ENCODE measurements around the gene FAM20A.

Gene FAM20A

DNA sequence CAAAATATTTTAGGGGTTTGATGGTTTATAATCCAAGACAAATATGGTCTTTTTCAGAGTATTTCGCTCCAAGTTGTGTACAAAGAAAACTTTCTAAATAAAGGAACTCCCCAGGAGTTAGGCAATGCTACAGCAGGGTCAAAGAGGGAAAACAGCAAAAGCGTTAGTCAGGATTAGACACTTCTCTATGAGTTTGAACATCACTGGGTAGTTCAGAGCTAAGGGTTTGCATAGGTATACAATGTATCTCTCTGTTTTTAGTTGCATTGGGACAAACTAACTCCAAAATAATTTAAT lies 34.8 kb downstream of the FAM20A start:
- in situ Hi-C loops (cut with MboI; ENCODE audit: low sequenced_read_pairs, unreplicated experiment) = no loop called here
- TF ChIP-seq CTCF (IDR thresholded peaks at IDR 0.05; ENCODE audit: borderline replicate concordance, control extremely low read depth, extremely low read depth, insufficient read depth, missing control alignments) = no peak
- no peak for DNase-seq (ENCODE audit: low spot score)

GRCh38 chr17:68565661-68566441 lies 35.3 kb downstream of the FAM20A start:
- TF ChIP-seq CTCF (IDR thresholded peaks at IDR 0.05; ENCODE audit: borderline replicate concordance, control extremely low read depth, extremely low read depth, insufficient read depth, missing control alignments) = no peak
- in situ Hi-C loops (cut with MboI; ENCODE audit: low sequenced_read_pairs, unreplicated experiment) = no loop called here
- DNase-seq (ENCODE audit: low spot score) = no peak

GRCh38 chr17:68564415-68565111 lies 36.6 kb downstream of the FAM20A start:
- DNase-seq (ENCODE audit: low spot score) = no peak
- in situ Hi-C loops (cut with MboI; ENCODE audit: low sequenced_read_pairs, unreplicated experiment) = no loop called here

GRCh38 chr17:68562736-68563135 lies 38.4 kb downstream of the FAM20A start:
- no peak for DNase-seq (ENCODE audit: low spot score)
- no peak for TF ChIP-seq CTCF (IDR thresholded peaks at IDR 0.05; ENCODE audit: borderline replicate concordance, control extremely low read depth, extremely low read depth, insufficient read depth, missing control alignments)
- in situ Hi-C loops (cut with MboI; ENCODE audit: low sequenced_read_pairs, unreplicated experiment) = no loop called here

More at GRCh38 chr17:68564415-68565111, 36.6 kb downstream of the FAM20A start:
- TF ChIP-seq CTCF (IDR thresholded peaks at IDR 0.05; ENCODE audit: borderline replicate concordance, control extremely low read depth, extremely low read depth, insufficient read depth, missing control alignments) = no peak

DNA sequence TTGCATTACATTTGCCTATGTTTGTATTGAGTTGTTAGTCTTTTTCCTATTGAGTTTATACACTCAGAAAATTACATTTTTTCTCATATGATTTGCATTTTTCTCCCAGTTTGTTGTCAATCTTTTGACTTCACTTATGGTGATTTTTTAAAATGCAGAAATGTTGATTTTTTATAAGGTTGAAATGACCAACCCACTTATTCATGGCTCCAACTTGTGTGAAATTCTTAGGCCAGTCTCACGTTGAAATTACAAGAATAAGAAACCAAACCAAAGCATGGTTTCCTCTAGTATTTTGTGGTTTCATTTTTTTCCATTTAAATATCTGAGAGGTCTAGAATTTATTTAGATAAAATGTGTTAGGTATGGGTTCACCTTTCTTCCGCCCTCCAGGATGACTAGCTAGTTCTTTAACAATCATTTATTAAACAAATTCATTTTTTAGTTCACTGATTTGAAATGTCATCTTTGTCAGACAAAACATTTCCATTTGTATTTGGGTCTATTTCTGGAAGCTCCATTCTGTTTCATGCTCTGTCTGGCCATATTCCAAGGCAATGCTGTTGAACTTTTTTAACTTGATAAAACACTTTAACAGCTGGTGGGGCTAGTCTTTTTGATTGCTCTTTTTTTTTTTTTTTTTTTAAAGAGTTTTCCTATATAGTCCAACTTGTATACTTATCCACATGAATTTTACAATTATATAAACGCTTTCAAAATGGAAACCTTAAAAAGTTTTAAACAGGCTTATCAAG lies 40.0 kb downstream of the FAM20A start:
- no peak for TF ChIP-seq CTCF (IDR thresholded peaks at IDR 0.05; ENCODE audit: borderline replicate concordance, control extremely low read depth, extremely low read depth, insufficient read depth, missing control alignments)
- DNase-seq (ENCODE audit: low spot score) = no peak
- in situ Hi-C loops (cut with MboI; ENCODE audit: low sequenced_read_pairs, unreplicated experiment) = no loop called here

DNA sequence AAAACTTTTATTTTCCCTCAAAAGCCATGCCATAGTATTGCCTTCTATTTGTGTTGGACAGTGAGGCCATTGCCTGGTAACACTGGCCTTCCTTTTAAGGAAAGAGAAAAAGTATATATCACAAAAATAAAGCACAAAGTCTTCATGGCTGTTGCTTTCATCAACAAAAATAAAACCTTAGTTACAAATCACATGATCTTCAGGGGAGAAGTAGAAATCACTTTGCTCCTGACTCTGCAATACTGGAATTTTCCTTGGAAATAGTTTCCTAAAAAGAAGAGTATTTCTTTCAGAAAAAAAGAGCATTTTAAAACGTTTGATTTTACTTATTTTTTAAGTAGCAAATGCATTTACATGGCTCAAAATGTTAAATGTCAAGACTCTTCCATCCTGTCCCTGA lies 41.9 kb downstream of the FAM20A start:
- no peak for DNase-seq (ENCODE audit: low spot score)
- in situ Hi-C loops (cut with MboI; ENCODE audit: low sequenced_read_pairs, unreplicated experiment) = no loop called here
- no peak for TF ChIP-seq CTCF (IDR thresholded peaks at IDR 0.05; ENCODE audit: borderline replicate concordance, control extremely low read depth, extremely low read depth, insufficient read depth, missing control alignments)
